LNCAP (cell line): Measurements from ENCODE around the gene PRRC2A.

Experiments used
- TF ChIP-seq, protein P1 (sequence below): fragments of 450-650 bp; IDR thresholded peaks from 2 replicates; pipeline ENCODE4 v1.5.1; 2017; ENCODE audit warnings: mild to moderate bottlenecking

Gene PRRC2A

DNA sequence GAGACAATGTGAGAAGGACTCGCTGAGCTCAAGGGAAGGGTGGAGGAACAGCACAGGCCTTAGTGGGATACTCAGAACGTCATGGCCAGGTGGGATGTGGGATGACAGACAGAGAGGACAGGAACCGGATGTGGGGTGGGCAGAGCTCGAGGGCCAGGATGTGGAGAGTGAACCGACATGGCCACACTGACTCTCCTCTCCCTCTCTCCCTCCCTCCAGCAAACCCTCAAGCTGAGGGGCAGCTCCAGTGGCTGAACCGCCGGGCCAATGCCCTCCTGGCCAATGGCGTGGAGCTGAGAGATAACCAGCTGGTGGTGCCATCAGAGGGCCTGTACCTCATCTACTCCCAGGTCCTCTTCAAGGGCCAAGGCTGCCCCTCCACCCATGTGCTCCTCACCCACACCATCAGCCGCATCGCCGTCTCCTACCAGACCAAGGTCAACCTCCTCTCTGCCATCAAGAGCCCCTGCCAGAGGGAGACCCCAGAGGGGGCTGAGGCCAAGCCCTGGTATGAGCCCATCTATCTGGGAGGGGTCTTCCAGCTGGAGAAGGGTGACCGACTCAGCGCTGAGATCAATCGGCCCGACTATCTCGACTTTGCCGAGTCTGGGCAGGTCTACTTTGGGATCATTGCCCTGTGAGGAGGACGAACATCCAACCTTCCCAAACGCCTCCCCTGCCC lies 43.5 kb upstream of the PRRC2A start:
- TF ChIP-seq, protein P1, sequence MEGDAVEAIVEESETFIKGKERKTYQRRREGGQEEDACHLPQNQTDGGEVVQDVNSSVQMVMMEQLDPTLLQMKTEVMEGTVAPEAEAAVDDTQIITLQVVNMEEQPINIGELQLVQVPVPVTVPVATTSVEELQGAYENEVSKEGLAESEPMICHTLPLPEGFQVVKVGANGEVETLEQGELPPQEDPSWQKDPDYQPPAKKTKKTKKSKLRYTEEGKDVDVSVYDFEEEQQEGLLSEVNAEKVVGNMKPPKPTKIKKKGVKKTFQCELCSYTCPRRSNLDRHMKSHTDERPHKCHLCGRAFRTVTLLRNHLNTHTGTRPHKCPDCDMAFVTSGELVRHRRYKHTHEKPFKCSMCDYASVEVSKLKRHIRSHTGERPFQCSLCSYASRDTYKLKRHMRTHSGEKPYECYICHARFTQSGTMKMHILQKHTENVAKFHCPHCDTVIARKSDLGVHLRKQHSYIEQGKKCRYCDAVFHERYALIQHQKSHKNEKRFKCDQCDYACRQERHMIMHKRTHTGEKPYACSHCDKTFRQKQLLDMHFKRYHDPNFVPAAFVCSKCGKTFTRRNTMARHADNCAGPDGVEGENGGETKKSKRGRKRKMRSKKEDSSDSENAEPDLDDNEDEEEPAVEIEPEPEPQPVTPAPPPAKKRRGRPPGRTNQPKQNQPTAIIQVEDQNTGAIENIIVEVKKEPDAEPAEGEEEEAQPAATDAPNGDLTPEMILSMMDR, result no peak

DNA sequence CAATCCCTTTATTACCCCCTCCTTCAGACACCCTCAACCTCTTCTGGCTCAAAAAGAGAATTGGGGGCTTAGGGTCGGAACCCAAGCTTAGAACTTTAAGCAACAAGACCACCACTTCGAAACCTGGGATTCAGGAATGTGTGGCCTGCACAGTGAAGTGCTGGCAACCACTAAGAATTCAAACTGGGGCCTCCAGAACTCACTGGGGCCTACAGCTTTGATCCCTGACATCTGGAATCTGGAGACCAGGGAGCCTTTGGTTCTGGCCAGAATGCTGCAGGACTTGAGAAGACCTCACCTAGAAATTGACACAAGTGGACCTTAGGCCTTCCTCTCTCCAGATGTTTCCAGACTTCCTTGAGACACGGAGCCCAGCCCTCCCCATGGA lies 42.9 kb upstream of the PRRC2A start:
- TF ChIP-seq, protein P1, result no peak

DNA sequence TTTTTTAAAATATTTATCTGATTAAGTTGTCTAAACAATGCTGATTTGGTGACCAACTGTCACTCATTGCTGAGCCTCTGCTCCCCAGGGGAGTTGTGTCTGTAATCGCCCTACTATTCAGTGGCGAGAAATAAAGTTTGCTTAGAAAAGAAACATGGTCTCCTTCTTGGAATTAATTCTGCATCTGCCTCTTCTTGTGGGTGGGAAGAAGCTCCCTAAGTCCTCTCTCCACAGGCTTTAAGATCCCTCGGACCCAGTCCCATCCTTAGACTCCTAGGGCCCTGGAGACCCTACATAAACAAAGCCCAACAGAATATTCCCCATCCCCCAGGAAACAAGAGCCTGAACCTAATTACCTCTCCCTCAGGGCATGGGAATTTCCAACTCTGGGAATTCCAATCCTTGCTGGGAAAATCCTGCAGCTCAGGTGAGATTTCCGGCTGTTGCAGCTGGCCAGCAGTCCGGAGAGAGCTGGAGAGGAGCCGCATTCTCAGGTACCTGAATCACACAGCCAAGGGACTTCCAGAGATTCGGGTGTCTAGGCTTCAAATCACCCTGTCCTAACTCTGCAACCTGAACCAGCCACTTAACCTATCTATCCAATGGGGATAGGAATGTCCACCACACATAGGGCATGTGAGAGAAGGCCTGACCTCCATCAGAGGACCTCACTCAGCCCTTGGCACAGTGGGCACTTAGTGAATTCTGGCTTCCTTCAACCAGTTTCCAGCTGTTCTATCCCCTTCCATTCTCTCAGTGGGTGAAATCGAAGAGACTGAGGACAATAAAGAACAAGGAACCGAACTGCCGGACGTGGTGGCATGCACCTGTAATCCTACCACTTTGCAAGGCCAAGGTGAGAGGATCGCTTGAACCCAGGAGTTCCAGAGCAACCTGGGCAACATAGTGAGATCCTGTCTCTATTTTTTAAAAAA lies 42.1 kb upstream of the PRRC2A start:
- TF ChIP-seq, protein P1, result no peak

DNA sequence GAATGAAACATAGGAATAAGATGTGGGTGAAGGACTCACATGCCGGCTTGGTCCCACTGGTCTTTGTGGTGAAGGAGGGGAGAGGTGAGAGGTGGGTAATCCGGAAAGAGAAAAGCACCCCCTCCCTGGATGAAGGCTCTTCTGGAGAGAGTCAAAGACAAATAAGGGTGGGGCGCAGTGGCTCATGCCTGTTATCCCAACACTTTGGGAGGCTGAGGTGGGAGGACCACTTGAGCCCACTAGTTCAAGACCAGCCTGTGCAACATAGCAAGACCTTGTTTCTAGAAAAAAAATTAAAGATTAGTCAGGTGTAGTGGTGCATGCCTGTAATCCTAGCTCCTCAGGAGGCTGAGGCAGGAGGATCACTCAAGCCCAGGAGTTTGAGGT lies 41.4 kb upstream of the PRRC2A start:
- TF ChIP-seq, protein P1, result no peak

DNA sequence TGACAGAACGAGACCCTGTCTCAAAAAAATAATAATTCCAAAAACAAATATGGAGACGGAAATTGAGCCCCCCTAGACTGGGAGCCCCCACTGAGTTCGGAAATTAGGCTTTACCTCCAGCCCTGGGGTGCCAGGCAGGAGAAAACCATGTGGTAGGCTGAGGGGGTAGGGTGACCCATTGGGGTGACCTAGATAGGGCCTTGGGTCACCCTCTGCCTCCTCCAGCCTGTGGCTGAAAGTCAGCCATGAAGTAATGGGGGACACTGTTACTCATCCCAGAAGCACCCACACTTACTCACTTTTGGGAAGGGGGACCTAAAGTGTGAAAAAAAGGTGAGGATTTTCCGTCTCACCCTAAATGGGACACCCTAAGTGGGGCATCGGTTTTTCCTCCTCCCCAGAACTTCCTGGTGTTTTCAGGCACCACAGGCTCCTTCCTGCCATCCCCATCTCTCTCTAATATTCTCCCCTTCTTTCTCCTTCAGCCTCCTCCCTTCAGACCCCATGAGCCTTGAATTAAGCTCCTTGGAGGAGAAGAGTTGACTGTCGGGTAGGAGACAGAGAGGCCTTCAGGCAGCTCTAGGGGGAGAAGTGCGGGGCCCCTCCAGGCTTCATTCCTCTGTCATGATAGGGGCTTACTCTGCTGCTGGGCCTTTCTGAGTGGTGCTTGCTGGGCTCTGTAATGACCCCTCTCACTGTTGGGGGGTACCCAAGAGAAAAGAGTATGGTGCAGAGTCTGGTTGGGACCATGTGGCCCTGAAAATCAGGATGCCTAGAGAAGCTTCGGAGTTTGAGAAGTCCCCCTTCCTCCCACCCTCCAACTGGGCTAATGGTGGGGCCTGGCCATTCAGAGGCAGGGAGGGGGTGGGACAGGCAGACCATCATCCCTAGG lies 40.7 kb upstream of the PRRC2A start:
- TF ChIP-seq, protein P1, result no peak

DNA sequence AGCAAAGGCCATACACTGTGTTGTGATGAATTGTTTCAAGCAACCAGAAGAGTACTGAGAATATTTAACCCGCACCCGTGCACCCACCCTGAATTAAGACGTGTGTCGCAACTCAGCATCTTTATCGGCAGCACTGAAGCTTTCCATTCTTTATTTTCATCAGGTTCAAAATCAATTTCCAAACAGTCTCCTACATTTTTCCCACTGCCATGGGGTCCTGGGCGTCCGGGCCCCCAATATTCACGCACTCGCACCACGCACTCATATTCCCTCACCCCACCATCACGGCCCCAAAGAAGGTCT lies 40.1 kb upstream of the PRRC2A start:
- TF ChIP-seq, protein P1, result no peak

DNA sequence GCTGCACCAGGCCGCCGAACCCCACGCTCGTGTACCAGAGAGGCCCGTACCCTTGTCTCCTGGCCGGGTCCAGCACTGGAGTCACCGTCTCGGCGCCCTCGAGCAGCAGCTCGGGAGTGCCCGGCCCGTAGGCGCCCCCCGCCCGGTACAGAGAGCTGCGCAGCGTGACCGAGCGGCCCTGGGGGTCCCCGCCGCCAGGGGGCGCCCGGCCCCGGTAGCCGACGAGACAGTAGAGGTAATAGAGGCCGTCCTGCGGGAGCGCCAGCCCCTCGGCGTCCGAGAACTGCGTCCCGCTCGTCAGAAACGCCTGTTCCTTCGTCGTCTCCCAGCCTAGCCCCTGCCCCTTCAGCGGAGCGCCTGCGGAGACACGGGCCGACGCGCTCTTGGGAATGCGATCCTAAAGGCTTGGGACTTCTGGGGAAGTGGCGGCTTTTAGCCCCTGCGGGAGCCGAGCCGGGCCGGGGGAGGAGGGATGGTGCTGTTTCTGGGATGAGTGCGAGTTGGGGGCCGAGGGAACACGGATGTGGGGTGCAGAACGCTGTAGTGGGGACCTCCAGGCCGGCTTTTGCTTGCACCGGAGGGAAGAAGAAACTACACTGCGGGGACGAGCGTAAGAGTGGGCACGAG lies 39.6 kb upstream of the PRRC2A start:
- TF ChIP-seq, protein P1, result peak; percentile 94
